Occipital lobe (tissue), 2 donors: ENCODE measurements around the gene ELK3. TPM values are rescaled to one million over a fixed set of nuclear protein-coding genes. Genes with fewer than 3 reads are reported as not detected.

Source experiments
- DNase-seq: peaks from one replicate; lab custom pipeline; 2025; lab: John Stamatoyannopoulos, UW
- total RNA-seq: library from RNA; depleted of rRNA; stranded (reverse); fragments of >200 nt; gene quantifications from one replicate; pipeline ENCODE4 v1.2.3, GENCODE V29; 2014

ELK3 gene
- total RNA-seq, 1 donor from 2014 or later, result 1.9 TPM

DNA sequence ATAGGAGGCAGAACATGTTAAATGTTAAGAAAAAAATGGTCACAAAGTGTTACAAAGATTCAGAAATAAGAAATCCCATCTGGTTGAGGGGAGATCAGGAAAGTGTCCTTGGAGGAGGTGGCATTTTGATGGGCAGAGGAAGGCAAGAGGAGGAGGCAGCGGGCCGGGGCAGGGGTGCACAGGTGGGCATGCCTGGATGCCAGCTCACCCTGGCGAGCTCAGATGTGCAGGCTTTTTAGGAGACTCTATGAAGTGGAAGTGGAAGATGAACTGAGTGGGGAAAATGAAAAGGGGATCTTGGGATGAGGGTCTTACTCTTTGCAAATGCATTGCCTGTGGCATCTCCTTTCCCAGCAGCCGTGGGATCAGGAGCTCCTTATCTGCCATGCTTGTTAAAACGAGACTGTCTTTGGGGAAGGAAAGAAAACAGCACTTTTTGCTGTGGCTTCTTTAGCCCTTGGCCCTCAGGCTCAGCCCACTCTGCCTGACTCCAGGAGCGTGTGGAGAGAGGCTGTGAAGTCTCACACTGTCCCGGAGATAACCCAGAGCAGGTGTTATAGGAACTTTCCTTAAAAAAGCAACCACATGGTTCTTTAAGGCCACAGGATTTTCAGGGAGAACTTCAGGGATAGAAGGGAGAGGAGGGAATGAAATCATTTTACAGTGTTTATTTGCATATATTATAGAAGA, 62.6 kb downstream of the ELK3 start:
- no peak for DNase-seq

DNA sequence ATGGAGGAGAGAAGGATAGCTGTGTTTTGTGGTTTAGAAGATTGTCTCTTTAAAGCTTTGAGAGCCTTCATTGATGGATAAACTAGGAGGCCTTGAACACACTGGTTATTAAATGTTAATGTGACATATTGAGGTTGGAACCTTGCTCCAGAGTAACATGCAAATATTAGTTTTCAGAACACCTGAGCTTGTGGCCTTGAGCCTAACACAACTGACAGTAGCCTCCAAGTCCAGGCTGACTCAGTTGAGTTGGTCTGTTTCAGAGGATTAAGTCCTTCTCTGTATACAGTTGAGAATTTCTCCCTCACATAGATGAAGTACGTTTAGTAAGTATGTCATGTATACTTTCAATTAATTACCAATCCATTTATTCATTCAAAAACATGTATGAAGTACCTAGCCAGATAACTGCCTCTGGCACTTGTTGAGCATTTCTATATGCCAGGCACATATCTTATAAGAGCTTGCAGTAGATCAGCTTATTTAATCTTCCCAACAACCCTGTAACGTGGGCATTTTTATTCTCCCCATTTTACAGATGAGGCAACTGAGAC, 63.5 kb downstream of the ELK3 start:
- no peak for DNase-seq

- no peak for DNase-seq
Observed at GRCh38 chr12:96258104-96258961, 64.2 kb downstream of the ELK3 start.

DNA sequence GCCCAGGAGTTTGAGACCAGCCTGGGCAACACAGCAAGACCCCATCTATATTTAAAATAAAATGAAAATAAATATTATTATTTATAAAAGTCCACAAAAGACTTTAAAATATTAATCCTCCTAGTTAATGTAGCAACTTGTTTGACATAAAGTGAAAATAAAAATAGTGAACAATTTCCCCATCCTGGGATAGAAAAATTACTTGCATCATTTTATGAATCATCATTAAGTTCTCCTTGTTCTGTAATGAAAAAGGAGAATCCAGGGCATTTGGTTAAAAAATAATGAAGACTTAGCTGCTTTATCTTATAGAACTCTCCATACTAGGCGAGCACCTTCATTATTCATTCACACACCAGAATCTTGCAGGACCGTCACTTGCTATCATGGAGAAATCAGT, 66.1 kb downstream of the ELK3 start:
- DNase-seq, result no peak

GRCh38 chr12:96260644-96261043, 66.5 kb downstream of the ELK3 start:
- DNase-seq, result no peak

GRCh38 chr12:96261557-96261956, 67.4 kb downstream of the ELK3 start:
- DNase-seq, result no peak

GRCh38 chr12:96263449-96263902, 69.3 kb downstream of the ELK3 start:
- DNase-seq, result no peak

- no peak for DNase-seq
Observed at GRCh38 chr12:96265400-96265799, 71.2 kb downstream of the ELK3 start.

- no peak for DNase-seq
Observed at GRCh38 chr12:96265836-96266235, 71.7 kb downstream of the ELK3 start.

GRCh38 chr12:96266238-96266637, 72.1 kb downstream of the ELK3 start:
- no peak for DNase-seq

- DNase-seq, result no peak
Observed at GRCh38 chr12:96271469-96272199, 77.5 kb downstream of the ELK3 start.

GRCh38 chr12:96274331-96274730, 80.2 kb downstream of the ELK3 start:
- no peak for DNase-seq

DNA sequence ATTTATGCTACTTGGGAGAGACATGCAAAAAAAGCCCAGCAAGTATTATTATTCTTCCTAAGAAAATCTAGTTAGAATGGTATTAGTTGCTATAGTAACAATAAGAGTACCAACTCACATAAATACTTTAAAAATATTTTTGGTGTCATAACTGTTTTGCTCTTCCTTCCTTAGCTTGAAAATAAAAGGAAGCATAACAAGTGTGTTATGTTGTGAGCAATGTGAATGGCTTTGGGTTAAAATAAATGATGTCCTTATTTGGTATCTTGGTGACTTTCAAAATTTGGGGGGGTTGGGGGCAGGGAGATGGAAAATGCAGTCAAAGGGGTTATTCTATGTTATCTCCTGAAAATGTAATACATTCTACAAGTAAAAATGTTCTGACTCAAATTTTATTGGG, 91.0 kb downstream of the ELK3 start:
- DNase-seq, result no peak

DNA sequence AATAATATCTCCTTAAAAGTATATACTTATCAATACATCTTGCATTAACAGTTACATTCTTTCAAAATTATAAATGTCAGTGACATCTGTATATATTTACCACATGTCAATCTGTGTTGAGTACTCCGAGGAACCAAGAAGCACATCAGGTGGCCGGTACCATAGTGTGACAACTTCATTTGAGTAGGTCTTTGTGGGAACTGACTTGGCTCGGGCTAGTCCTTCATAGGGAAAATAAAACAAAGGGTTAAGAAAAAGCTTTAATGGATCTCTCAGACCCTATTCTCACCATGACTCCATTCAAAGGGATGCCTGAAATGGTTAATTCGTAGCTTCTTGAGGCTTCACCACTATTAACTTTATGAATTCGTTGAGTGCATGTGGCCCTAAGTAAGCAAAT, 94.9 kb downstream of the ELK3 start:
- DNase-seq, result no peak

DNA sequence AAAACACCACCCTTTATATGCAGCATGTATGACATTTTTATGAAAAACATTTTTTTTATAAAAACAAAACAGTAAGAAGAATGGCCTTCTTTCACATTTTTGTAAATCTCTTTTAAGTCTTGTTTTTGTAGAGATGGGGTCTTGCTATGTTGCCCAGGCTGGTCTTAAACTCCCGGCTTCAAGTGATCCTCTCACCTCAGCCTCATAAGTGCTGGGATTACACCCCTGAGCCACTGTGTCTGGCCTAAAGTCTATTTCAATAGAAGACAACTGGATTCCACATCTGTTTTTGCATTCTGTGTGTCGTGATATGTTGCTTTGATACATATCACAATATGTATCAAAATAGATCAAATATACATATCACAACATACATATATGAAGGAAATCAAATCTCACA, 98.9 kb downstream of the ELK3 start:
- DNase-seq, result no peak

DNA sequence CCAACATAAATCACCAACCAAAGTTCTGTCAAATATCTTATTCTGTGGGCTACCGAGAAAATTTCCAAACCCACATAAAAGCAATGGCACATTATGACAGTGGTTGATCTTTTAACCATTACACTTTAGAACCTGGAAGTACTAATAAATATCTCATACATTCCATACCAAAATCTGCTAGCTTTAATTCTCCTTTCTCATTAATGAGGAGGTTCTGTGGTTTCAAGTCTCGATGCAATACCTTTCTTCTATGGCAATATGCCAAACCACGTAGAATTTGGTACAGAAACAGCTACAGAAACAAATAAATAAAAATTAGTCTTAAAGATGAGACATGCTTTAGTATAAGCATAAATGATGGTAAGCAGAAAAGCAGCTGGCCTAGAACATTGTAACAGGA, 100.7 kb downstream of the ELK3 start:
- DNase-seq, result no peak

- DNase-seq, result no peak
Observed at GRCh38 chr12:96295532-96296160, 101.5 kb downstream of the ELK3 start.

GRCh38 chr12:96297504-96297903, 103.3 kb downstream of the ELK3 start:
- no peak for DNase-seq

GRCh38 chr12:96300064-96300463, 105.9 kb downstream of the ELK3 start:
- DNase-seq, result no peak

- DNase-seq, result no peak
Observed at GRCh38 chr12:96301732-96302131, 107.6 kb downstream of the ELK3 start.

DNA sequence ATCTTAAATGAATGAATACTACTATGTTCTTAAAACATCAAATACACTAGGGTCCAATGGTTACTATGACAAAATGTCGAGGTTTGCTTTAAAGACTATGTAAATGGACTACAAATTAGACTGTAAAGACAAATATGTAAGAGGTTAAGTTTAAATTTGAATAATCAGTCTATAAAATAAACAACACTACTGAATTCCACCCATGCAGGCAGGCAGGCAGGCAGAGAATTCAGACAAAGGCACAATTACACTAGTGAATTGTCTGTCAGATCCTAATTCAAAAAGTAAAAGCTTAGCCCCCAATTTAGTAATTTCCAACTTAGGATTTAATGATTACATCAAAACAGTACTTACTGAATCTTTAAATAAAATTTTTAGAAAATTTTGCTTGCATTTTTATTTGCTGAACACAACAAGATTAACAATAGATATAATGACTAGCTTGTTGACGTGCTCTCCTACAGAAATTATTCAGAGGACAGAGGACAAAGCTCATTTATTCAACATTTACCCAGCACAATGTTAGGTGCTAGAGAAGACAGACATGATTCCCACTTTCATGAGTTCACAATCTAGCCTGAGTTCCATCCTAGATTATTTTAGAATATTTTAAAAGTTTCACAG, 108.6 kb downstream of the ELK3 start:
- no peak for DNase-seq
